ENCODE measurements around the gene EXOSC6. TPM values are rescaled to one million over a fixed set of nuclear protein-coding genes. Genes with fewer than 3 reads are reported as not detected.
"Not testable (repeated sequence)": the region's sequence is repeated elsewhere in the genome, so short reads cannot be mapped to it uniquely, and the experiment has no call there.

EXOSC6 gene
- total RNA-seq, 2 donors from 2014 or later, result 29.7 to 44.9 TPM

- DNase-seq (ENCODE audit: low spot score), result no peak
- WGBS, result 75% methylated on average over 14 of the region's 16 CpGs
- peaks cover 10 to 16% of the 10 kb centered on the region in 2 donors for H3K36me3 ChIP-seq
- no peaks in the 10 kb centered on the region for H3K9me3 ChIP-seq
- H3K27me3 ChIP-seq (replicated peaks; ENCODE audit: insufficient read depth), result no peaks in the 10 kb centered on the region
- intact Hi-C loops (cut with DNase I), result no loop called here
- TF ChIP-seq, protein P1, sequence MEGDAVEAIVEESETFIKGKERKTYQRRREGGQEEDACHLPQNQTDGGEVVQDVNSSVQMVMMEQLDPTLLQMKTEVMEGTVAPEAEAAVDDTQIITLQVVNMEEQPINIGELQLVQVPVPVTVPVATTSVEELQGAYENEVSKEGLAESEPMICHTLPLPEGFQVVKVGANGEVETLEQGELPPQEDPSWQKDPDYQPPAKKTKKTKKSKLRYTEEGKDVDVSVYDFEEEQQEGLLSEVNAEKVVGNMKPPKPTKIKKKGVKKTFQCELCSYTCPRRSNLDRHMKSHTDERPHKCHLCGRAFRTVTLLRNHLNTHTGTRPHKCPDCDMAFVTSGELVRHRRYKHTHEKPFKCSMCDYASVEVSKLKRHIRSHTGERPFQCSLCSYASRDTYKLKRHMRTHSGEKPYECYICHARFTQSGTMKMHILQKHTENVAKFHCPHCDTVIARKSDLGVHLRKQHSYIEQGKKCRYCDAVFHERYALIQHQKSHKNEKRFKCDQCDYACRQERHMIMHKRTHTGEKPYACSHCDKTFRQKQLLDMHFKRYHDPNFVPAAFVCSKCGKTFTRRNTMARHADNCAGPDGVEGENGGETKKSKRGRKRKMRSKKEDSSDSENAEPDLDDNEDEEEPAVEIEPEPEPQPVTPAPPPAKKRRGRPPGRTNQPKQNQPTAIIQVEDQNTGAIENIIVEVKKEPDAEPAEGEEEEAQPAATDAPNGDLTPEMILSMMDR (IDR thresholded peaks at IDR 0.05), result peak in 3 of 4 experiments; percentile 11 to 45 (median 17)
- TF ChIP-seq POLR2A (IDR thresholded peaks at IDR 0.05) (no peak), POLR2AphosphoS5 (IDR thresholded peaks at IDR 0.05) (no peak)
- no peak overlapping the region for H3K4me3 ChIP-seq
- H3K4me1 ChIP-seq (replicated peaks), result peaks cover 9% of the 10 kb centered on the region
- H3K27ac ChIP-seq, result no peak overlapping the region
Measured at GRCh38 chr16:70253291-70254106, 1.8 kb upstream of the EXOSC6 start.

- TF ChIP-seq, protein P1 (IDR thresholded peaks at IDR 0.05), result peak in 2 of 4 experiments; percentile 16 to 27
- TF ChIP-seq POLR2AphosphoS5 (IDR thresholded peaks at IDR 0.05), result no peak
- intact Hi-C loops (cut with DNase I), result no loop called here
- Histone ChIP-seq H3K9me3 (no peaks in the 10 kb centered on the region), H3K36me3 (peaks cover 5 to 16% of the 10 kb centered on the region in 2 donors), H3K4me3 (no peak overlapping the region), H3K27me3 (replicated peaks; ENCODE audit: insufficient read depth) (no peaks in the 10 kb centered on the region), H3K4me1 (replicated peaks) (peaks cover 9% of the 10 kb centered on the region), H3K27ac (no peak overlapping the region)
- 78% methylated on average over 21 of the region's 21 CpGs for WGBS
- no peak for DNase-seq (ENCODE audit: low spot score)
Measured at GRCh38 chr16:70252355-70252988, 732 bp upstream of the EXOSC6 start.

DNA sequence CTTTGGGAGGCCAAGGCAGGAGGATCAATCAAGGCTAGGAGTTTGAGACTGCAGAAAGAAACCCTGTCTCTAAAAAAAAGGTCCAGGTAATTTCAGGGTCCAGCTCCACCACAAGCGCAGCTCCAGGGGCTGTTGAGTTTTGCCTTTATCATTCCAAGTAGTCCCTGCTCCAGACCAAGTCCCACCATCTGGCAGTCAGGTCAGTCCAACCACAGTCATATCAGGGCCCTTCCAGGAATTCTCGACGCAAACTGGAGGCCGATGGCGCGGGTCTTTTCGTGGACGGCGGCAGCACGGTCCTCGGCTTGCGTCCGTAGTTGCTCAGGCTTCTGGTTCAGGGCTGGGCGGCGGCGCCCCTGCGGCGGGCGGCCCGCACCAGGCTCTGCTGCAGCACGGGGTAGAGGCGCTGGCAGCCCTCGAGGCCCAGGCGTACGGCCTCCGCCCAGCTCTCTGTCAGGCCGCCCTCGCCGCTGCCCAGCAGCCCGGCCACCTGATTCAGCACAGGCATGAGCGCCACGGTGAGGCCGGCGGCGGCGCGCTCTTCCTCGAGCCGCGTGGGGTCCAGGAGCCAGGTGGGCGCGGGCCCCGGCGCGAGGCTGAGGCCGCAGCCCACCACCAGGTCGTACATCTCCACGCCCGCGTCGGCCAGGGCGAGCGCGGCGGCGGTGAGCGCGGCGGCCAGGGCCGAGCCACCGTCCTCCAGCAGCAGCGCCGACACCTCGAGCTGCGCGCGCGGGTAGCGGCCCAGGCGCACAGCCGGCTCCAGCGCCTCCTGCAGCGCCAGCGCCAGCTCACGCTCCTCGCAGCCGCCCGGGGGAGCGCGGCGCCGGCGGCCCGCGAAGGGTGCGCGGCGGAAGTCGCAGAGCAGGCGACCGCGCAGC lies 752 bp downstream of the EXOSC6 start:
- DNase-seq (ENCODE audit: low spot score), result peak; percentile 29
- WGBS, result 1% methylated on average over 70 of the region's 92 CpGs

DNA sequence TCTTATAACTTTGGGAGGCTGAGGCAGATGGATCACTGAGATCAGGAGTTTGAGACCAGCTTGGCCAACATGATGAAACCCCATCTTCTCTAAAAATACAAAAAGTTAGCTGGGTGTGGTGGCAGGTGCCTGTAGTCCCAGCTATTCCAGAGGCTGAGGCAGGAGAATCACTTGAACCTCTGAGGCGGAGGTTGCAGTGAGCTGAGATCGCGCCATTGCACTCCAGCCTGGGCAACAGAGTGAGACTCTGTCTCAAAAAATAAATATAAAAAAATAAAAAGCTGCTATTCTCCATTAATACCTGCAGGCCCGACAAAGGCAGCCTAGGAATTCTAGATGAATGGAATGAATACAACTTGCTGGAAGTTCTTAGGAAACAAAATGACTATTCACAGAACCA lies 2.0 kb downstream of the EXOSC6 start:
- H3K36me3 ChIP-seq; H3K4me1 ChIP-seq (replicated peaks); H3K27me3 ChIP-seq (replicated peaks; ENCODE audit: insufficient read depth); intact Hi-C loops (cut with DNase I); H3K9me3 ChIP-seq; DNase-seq (ENCODE audit: low spot score); H3K4me3 ChIP-seq; H3K27ac ChIP-seq: not testable (repeated sequence)
- 88% methylated on average over 4 of the region's 4 CpGs for WGBS

More for the DNA sequence above, 752 bp downstream of the EXOSC6 start:
- intact Hi-C loops (cut with DNase I), result no loop called here
- no peaks in the 10 kb centered on the region for H3K27me3 ChIP-seq (replicated peaks; ENCODE audit: insufficient read depth)
- no peak for TF ChIP-seq POLR2A (IDR thresholded peaks at IDR 0.05)
- TF ChIP-seq, protein P1 (IDR thresholded peaks at IDR 0.05), result peak in 1 of 4 experiments; percentile 7
- peak overlapping the region; percentile 61 to 84 for H3K27ac ChIP-seq
- peaks cover 9% of the 10 kb centered on the region for H3K4me1 ChIP-seq (replicated peaks)
- H3K9me3 ChIP-seq, result no peaks in the 10 kb centered on the region
- H3K4me3 ChIP-seq, result peak overlapping the region; percentile 62 to 72
- H3K36me3 ChIP-seq, result peaks cover 5 to 13% of the 10 kb centered on the region in 2 donors

DNA sequence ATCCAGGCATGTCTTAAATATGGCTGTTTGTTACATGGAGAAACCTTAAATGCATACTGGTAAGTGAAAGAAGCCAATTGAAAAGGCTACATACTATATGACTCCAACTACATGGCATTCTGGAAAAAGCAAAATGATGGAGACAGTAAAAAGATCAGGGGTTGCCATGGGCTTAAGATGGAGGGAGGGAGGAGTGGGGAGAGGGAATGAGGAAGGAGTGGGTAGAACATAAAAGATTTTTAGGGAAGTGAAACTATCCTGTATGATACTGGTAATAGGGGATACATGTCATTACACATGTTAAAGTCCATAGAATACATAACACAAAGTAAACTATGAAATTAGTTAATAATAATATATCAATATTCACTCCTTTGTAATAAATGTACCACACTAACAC lies 13.0 kb downstream of the EXOSC6 start:
- H3K36me3 ChIP-seq; H3K4me1 ChIP-seq (replicated peaks); DNase-seq (ENCODE audit: low spot score); H3K27ac ChIP-seq; H3K4me3 ChIP-seq; H3K9me3 ChIP-seq; H3K27me3 ChIP-seq (replicated peaks; ENCODE audit: insufficient read depth); intact Hi-C loops (cut with DNase I): not testable (repeated sequence)

GRCh38 chr16:70231831-70232230 lies 19.9 kb downstream of the EXOSC6 start:
- intact Hi-C loops (cut with DNase I); H3K9me3 ChIP-seq; H3K36me3 ChIP-seq; H3K27ac ChIP-seq; DNase-seq (ENCODE audit: low spot score); H3K27me3 ChIP-seq (replicated peaks; ENCODE audit: insufficient read depth); H3K4me1 ChIP-seq (replicated peaks); H3K4me3 ChIP-seq: not testable (repeated sequence)
- WGBS, result 65% methylated on average over 3 of the region's 3 CpGs

DNA sequence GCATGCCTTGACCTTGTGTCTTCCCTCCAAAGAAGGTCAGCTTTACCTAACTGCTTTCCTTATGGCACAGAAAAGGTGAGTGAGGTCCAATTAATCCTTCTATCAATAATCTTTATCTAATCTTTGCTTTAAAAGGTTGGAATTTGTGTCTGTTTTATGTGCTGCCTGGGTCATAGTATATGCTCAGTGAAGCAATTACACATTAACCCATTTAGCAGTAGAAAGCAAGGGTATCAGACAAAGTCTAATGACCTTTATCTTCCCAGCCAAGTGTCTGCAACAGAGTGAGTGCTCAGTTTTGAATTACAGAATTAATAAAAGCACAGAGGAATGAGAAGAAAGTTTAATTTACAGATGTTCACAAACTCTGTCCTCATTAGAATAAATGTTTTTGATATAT lies 25.7 kb downstream of the EXOSC6 start:
- intact Hi-C loops (cut with DNase I); H3K27ac ChIP-seq; H3K36me3 ChIP-seq; H3K4me3 ChIP-seq; DNase-seq (ENCODE audit: low spot score); H3K9me3 ChIP-seq; H3K27me3 ChIP-seq (replicated peaks; ENCODE audit: insufficient read depth); H3K4me1 ChIP-seq (replicated peaks): not testable (repeated sequence)

- H3K9me3 ChIP-seq; intact Hi-C loops (cut with DNase I); H3K27ac ChIP-seq; H3K4me1 ChIP-seq (replicated peaks); H3K36me3 ChIP-seq; H3K27me3 ChIP-seq (replicated peaks; ENCODE audit: insufficient read depth); DNase-seq (ENCODE audit: low spot score); H3K4me3 ChIP-seq: not testable (repeated sequence)
- 79% methylated on average over 4 of the region's 4 CpGs for whole genome bisulfite sequencing
Measured at GRCh38 chr16:70225430-70225829, 26.3 kb downstream of the EXOSC6 start.
